ENCODE data around the gene TMEM178B. TPM values are rescaled to one million over a fixed set of nuclear protein-coding genes. Genes with fewer than 3 reads are reported as not detected.

The TMEM178B gene
- total and polyA plus RNA-seq, 9 of the 15 experiments (the other 6 are each of a cell fraction or from before 2014, with no cell fraction given): under 0.01 to 0.03 (median 0.01) TPM; not detected in 5

- TF ChIP-seq CHD7 (IDR thresholded peaks at IDR 0.05; ENCODE audit: low read depth, low read length) (no peak), PHF8 (IDR thresholded peaks at IDR 0.05; ENCODE audit: borderline replicate concordance, low read length) (no peak), ZBTB49 (CRISPR knock-in tag; IDR thresholded peaks at IDR 0.05; ENCODE audit: borderline replicate concordance) (no peak), E2F3 (CRISPR knock-in tag; IDR thresholded peaks at IDR 0.05) (no peak), EGR1 (conservative IDR thresholded peaks at IDR 0.05) (no peak), DMBX1 (CRISPR knock-in tag; IDR thresholded peaks at IDR 0.05; ENCODE audit: borderline replicate concordance) (no peak), ILK (tag; IDR thresholded peaks at IDR 0.05; ENCODE audit: borderline replicate concordance, low read depth) (no peak), PRDM10 (IDR thresholded peaks at IDR 0.05; ENCODE audit: partially characterized antibody) (no peak), KLF10 (CRISPR knock-in tag; IDR thresholded peaks at IDR 0.05) (no peak), MYNN (IDR thresholded peaks at IDR 0.05) (no peak), MYNN (CRISPR knock-in tag; IDR thresholded peaks at IDR 0.05) (no peak)
Observed at GRCh38 chr7:141406347-141406746, 332.5 kb downstream of the TMEM178B start (continued).
